Uterus (tissue), 4 donors: Measurements from ENCODE around the gene NEIL1. TPM values are rescaled to one million over a fixed set of nuclear protein-coding genes. Genes with fewer than 3 reads are reported as not detected.
"Not testable (repeated sequence)": the region's sequence is repeated elsewhere in the genome, so short reads cannot be mapped to it uniquely, and the experiment has no call there.

Experiments
- DNase-seq, 2 donors: peaks; one replicate each; pipeline ENCODE4 v3.0.0-alpha.2; 2019 to 2020
- H3K27ac ChIP-seq, 2 donors: fragments of 200-600 bp; sonication (generic); 1 replicate in 1 of 2; 2 replicates in 1 of 2; pipeline ENCODE4 v1.5.1; 2016 to 2018
- H3K27me3 ChIP-seq, 2 donors: fragments of 200-600 bp; sonication (generic); one replicate each; pipeline ENCODE4 v1.5.1; 2018 to 2019; ENCODE audit warnings: control low read depth in 1 of 2
- H3K36me3 ChIP-seq, 2 donors: fragments of 200-600 bp; sonication (generic); one replicate each; pipeline ENCODE4 v1.5.1; 2019; ENCODE audit warnings: control low read depth in 1 of 2
- H3K4me1 ChIP-seq, 2 donors: fragments of 200-600 bp; sonication (generic); one replicate each; pipeline ENCODE4 v1.5.1; 2018 to 2019; ENCODE audit warnings: control low read depth in 1 of 2
- H3K4me3 ChIP-seq, 2 donors: fragments of 200-600 bp; sonication (generic); 1 replicate in 1 of 2; 2 replicates in 1 of 2; pipeline ENCODE4 v1.5.1; 2018 to 2019; ENCODE audit warnings: mild to moderate bottlenecking in 1 of 2
- H3K9me3 ChIP-seq, 2 donors: fragments of 200-600 bp; sonication (generic); one replicate each; pipeline ENCODE4 v1.5.1; 2019; ENCODE audit warnings: control low read depth in 1 of 2
- CTCF ChIP-seq, 4 experiments: fragments of 200-600 bp in 2 of 4; fragments of 450-650 bp in 2 of 4; sonication (generic) in 2 of 4; IDR thresholded peaks; one replicate each; pipeline ENCODE4 v1.5.1; 2016 to 2019; ENCODE audit warnings: antibody characterized with exemption in 4 of 4, mild to moderate bottlenecking in 2 of 4, moderate library complexity in 1 of 4
- POLR2A ChIP-seq, 2 donors: fragments of 450-650 bp; IDR thresholded peaks; one replicate each; pipeline ENCODE4 v1.6.1; 2016; ENCODE audit warnings: antibody characterized with exemption in 2 of 2, mild to moderate bottlenecking in 1 of 2, moderate library complexity in 1 of 2
- intact Hi-C: fragments of 100-400 bp; cut with DNase I; formaldehyde crosslinking; loops from one replicate; pipeline ENCODE4 v1.15.1; 2023; ENCODE audit warnings: low total_unique reads
- total RNA-seq, 4 donors: library from RNA; depleted of rRNA in 3 of 4; stranded (reverse); fragments of >200 nt in 3 of 4; gene quantifications; one replicate each; pipeline versions ENCODE4 v1.1.0 to v1.2.4, GENCODE V29; 2014 to 2023
- donor health status: DM: yes; HTN: yes; CAD: no.

The NEIL1 gene
- total RNA-seq, 4 donors from 2014 or later = 6.5 to 155 (median 37.2) TPM

GRCh38 chr15:75347222-75348033 is 589 bp downstream of the NEIL1 start:
- Histone ChIP-seq H3K27me3 (no peaks in the 10 kb centered on the region), H3K36me3 (no peaks in the 10 kb centered on the region), H3K27ac (peak overlapping the region; percentile 66 to 70), H3K9me3 (no peaks in the 10 kb centered on the region), H3K4me3 (peak overlapping the region; percentile 61 to 91), H3K4me1 (peaks cover 0 to 6% of the 10 kb centered on the region in 2 donors)
- intact Hi-C loops = no loop called here
- peak; percentile 52 to 65 for DNase-seq
- TF ChIP-seq CTCF (IDR thresholded peaks at IDR 0.05) (no peak), POLR2A (IDR thresholded peaks at IDR 0.05) (no peak)

GRCh38 chr15:75348034-75348561 is 1.3 kb downstream of the NEIL1 start:
- intact Hi-C loops = no loop called here
- no peak for TF ChIP-seq CTCF (IDR thresholded peaks at IDR 0.05)
- Histone ChIP-seq H3K4me3 (peak overlapping the region; percentile 61 to 91), H3K27me3 (no peaks in the 10 kb centered on the region), H3K4me1 (peaks cover 0 to 6% of the 10 kb centered on the region in 2 donors), H3K36me3 (no peaks in the 10 kb centered on the region), H3K9me3 (no peaks in the 10 kb centered on the region), H3K27ac (peak overlapping the region; percentile 66 to 70)
- DNase-seq = no peak

GRCh38 chr15:75348562-75349350 is 1.9 kb downstream of the NEIL1 start:
- intact Hi-C loops = no loop called here
- no peak for DNase-seq

GRCh38 chr15:75349351-75349669 is 2.5 kb downstream of the NEIL1 start:
- H3K27me3 ChIP-seq, H3K9me3 ChIP-seq, H3K4me3 ChIP-seq, DNase-seq, H3K4me1 ChIP-seq, H3K36me3 ChIP-seq, H3K27ac ChIP-seq, intact Hi-C loops: not testable (repeated sequence)

More at GRCh38 chr15:75348562-75349350, 1.9 kb downstream of the NEIL1 start:
- Histone ChIP-seq H3K27ac (peak overlapping the region; percentile 66 to 70), H3K36me3 (no peaks in the 10 kb centered on the region), H3K4me3 (peak overlapping the region; percentile 61 to 91), H3K27me3 (no peaks in the 10 kb centered on the region), H3K9me3 (no peaks in the 10 kb centered on the region), H3K4me1 (peaks cover 0 to 6% of the 10 kb centered on the region in 2 donors)
- TF ChIP-seq CTCF (IDR thresholded peaks at IDR 0.05) (no peak), POLR2A (IDR thresholded peaks at IDR 0.05) (no peak)

GRCh38 chr15:75349851-75350588 is 3.2 kb downstream of the NEIL1 start:
- no peaks in the 10 kb centered on the region for H3K9me3 ChIP-seq
- H3K27ac ChIP-seq = no peak overlapping the region
- TF ChIP-seq CTCF (IDR thresholded peaks at IDR 0.05) (no peak), POLR2A (IDR thresholded peaks at IDR 0.05) (no peak)
- H3K27me3 ChIP-seq = no peaks in the 10 kb centered on the region
- no peaks in the 10 kb centered on the region for H3K36me3 ChIP-seq
- no peak for DNase-seq
- no peak overlapping the region for H3K4me3 ChIP-seq
- H3K4me1 ChIP-seq = peaks cover 0 to 6% of the 10 kb centered on the region in 2 donors
- intact Hi-C loops = no loop called here
